Activated CD4-positive, alpha-beta memory T cell treated with anti-CD3 and anti-CD28 coated beads for 36 hours (primary cell): ENCODE results near the gene FBXW5. TPM values are rescaled to one million over a fixed set of nuclear protein-coding genes. Genes with fewer than 3 reads are reported as not detected.

ENCODE experiments used
- CTCF ChIA-PET: fragments of 350-600 bp; sonication (Branson Sonifier 250); formaldehyde crosslinking; loops from one replicate; lab custom pipeline; 2021; ENCODE audit warnings: antibody characterized with exemption, inconsistent platforms; lab: Charles Lee
- POLR2A ChIA-PET: fragments of 350-600 bp; sonication (Branson Sonifier 250); formaldehyde crosslinking; loops from one replicate; lab custom pipeline; 2021; ENCODE audit warnings: antibody characterized with exemption; lab: Charles Lee
- DNase-seq: peaks from one replicate; pipeline ENCODE4 v3.0.0-alpha.2; 2020
- H3K27ac Mint-ChIP-seq: one replicate; pipeline ENCODE4 v1.8.0; 2021; ENCODE audit warnings: mixed read lengths
- H3K27me3 Mint-ChIP-seq: one replicate; pipeline ENCODE4 v1.8.0; 2021; ENCODE audit warnings: mixed read lengths
- H3K36me3 Mint-ChIP-seq: one replicate; pipeline ENCODE4 v1.8.0; 2021; ENCODE audit warnings: mixed read lengths
- H3K4me1 Mint-ChIP-seq: one replicate; pipeline ENCODE4 v1.8.0; 2021; ENCODE audit warnings: low read depth, mixed read lengths
- H3K4me3 Mint-ChIP-seq: one replicate; pipeline ENCODE4 v1.8.0; 2021; ENCODE audit warnings: mild to moderate bottlenecking, mixed read lengths
- H3K9me3 Mint-ChIP-seq: one replicate; pipeline ENCODE4 v1.8.0; 2021; ENCODE audit warnings: mixed read lengths
- intact Hi-C: fragments of 100-400 bp; cut with micrococcal nuclease; formaldehyde crosslinking; loops from one replicate; pipeline ENCODE4 v1.15.1; 2023
- total RNA-seq, 2 experiments: library from RNA; stranded (reverse); gene quantifications; one replicate each; pipeline ENCODE4 v1.2.3, GENCODE V29; 2021

Gene FBXW5
- total RNA-seq, 2 experiments from 2014 or later = 66.8 to 69.4 TPM

DNA sequence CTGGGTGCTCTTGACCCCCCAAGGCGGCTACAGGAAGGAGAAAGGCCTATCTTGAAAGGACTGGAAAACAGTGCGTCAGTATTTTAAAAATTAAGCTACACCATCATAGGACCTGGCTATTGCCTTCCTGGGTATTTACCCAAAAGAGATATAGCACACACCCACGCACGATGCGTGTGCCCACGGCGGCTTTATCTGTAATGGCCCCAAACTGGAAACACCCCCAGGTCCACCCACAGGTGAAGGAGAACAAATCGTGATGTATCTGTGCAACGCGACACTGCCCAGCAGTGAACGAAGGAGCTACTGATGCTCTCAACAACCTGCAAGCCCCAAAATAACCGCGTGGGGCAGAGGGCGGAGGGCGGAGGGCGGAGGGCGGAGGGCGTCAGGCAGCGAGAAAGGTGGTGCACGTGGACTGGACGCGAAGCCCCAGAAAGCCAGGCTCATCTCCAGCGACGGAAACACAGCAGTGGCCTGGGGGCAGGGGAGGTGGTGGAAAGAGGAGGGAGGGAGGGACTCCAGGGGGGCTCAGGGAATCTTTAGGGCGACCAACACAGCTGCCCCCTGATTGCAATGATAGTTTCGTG, 20.4 kb upstream of the FBXW5 start:
- ChIA-PET CTCF (interaction anchor here (0.8 to 1.9 kb wide), 6 partner anchors 11 to 122 kb away, joined by 3 to 6 read pairs (median 3); partner anchors contain the start of gene FUT7), POLR2A (no interaction called here)
- Mint-ChIP-seq H3K4me1 (peaks cover 31% of the 10 kb centered on the region), H3K36me3 (no peaks in the 10 kb centered on the region), H3K27ac (no peak overlapping the region), H3K9me3 (no peaks in the 10 kb centered on the region), H3K27me3 (no peaks in the 10 kb centered on the region), H3K4me3 (no peak overlapping the region)
- intact Hi-C loops = no loop called here
- DNase-seq = no peak

GRCh38 chr9:136964171-136964689, 19.7 kb upstream of the FBXW5 start:
- Mint-ChIP-seq H3K4me1 (peaks cover 31% of the 10 kb centered on the region), H3K9me3 (no peaks in the 10 kb centered on the region), H3K4me3 (no peak overlapping the region), H3K27me3 (no peaks in the 10 kb centered on the region), H3K27ac (no peak overlapping the region), H3K36me3 (no peaks in the 10 kb centered on the region)
- intact Hi-C loops = no loop called here
- POLR2A ChIA-PET = no interaction called here
- CTCF ChIA-PET = interaction anchor here (0.8 to 1.9 kb wide), 5 partner anchors 12 to 121 kb away, joined by 3 to 6 read pairs (median 3); partner anchors contain the start of gene FUT7
- no peak for DNase-seq

DNA sequence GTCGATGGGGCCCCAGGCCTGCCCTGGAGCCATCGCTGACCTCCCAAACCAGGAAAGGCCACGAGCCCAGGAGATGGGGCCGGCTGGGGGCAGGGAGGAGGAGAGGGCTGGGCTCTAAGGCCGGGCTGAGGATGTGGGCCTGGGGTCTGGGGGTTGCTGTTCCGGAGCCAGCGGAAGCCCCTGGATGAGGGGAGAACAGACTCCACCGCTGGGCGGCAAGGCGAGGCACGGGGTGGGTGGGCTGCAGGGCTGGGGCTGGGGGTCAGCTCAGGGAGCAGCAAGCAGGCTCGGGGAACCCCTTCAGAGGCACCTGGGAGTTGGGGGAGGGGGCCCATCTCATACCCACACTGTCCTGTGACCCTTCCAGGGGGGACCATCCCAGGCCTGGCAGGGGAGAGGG, 19.2 kb upstream of the FBXW5 start:
- H3K36me3 Mint-ChIP-seq = no peaks in the 10 kb centered on the region
- no peak for DNase-seq
- ChIA-PET POLR2A (no interaction called here), CTCF (interaction anchor here (1.1 kb wide), 1 partner anchor 100 kb away, joined by 3 read pairs; no protein-coding TSS in a partner anchor)
- H3K27ac Mint-ChIP-seq = no peak overlapping the region
- no peaks in the 10 kb centered on the region for H3K27me3 Mint-ChIP-seq
- intact Hi-C loops = no loop called here
- H3K4me1 Mint-ChIP-seq = peaks cover 31% of the 10 kb centered on the region
- H3K9me3 Mint-ChIP-seq = no peaks in the 10 kb centered on the region
- no peak overlapping the region for H3K4me3 Mint-ChIP-seq

DNA sequence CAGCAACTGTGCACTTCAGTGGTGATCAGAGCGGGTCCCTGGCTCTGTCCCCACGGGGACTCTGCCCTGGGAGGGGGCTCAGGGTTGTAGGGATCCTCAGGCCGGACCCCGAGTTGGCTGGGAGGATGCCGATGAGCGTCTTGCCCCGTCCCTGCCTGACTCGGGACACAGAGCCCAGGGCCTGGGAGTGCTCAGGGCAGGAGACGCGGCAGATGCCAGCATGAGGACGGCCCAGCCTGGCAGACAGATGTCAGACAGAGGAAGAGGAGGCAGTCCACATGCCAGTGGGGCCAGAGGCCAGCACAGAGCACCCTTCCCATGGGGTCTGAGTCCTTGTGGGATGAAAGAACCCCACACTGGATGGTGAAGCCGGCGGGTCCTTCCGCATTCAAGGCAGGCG, 18.8 kb upstream of the FBXW5 start:
- POLR2A ChIA-PET = no interaction called here
- CTCF ChIA-PET = no interaction called here
- Mint-ChIP-seq H3K9me3 (no peaks in the 10 kb centered on the region), H3K4me3 (no peak overlapping the region), H3K27ac (no peak overlapping the region), H3K27me3 (no peaks in the 10 kb centered on the region), H3K36me3 (no peaks in the 10 kb centered on the region), H3K4me1 (peaks cover 31% of the 10 kb centered on the region)
- no peak for DNase-seq
- intact Hi-C loops = no loop called here

DNA sequence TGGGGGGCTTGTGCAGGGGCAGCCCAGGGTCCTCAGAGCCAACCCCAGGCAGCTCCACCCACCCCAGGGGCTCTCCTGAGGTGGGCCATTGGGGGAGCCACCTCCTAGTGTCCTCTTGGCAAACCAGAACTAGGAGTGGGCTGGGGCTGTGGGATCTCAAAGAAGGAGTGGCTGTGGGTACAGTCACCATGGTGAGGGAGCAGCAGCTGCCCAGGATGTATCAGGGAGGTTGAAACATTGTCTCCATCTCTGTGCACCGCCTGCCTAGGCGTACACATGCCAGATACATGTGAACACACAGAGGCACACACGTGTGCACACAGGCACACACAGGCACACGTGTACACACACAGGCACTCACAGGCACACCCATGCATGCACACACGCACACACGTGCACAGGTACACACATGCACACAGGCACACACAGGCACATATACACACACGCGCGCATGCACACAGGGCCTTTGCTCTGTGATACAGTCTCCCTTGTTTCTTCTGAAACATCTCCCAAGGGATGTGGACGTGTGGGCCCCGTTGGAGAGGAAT, 18.2 kb upstream of the FBXW5 start:
- H3K4me1 Mint-ChIP-seq = peaks cover 31% of the 10 kb centered on the region
- CTCF ChIA-PET = no interaction called here
- H3K4me3 Mint-ChIP-seq = no peak overlapping the region
- POLR2A ChIA-PET = no interaction called here
- DNase-seq = no peak
- no peaks in the 10 kb centered on the region for H3K27me3 Mint-ChIP-seq
- no peak overlapping the region for H3K27ac Mint-ChIP-seq
- no peaks in the 10 kb centered on the region for H3K36me3 Mint-ChIP-seq
- intact Hi-C loops = no loop called here
- no peaks in the 10 kb centered on the region for H3K9me3 Mint-ChIP-seq

GRCh38 chr9:136962163-136962562, 17.6 kb upstream of the FBXW5 start:
- H3K36me3 Mint-ChIP-seq = no peaks in the 10 kb centered on the region
- no peak overlapping the region for H3K27ac Mint-ChIP-seq
- no peaks in the 10 kb centered on the region for H3K9me3 Mint-ChIP-seq
- DNase-seq = no peak
- ChIA-PET POLR2A (interaction anchor here (1.2 kb wide), 1 partner anchor 12 kb away, joined by 3 read pairs; no protein-coding TSS in a partner anchor), CTCF (no interaction called here)
- peaks cover 31% of the 10 kb centered on the region for H3K4me1 Mint-ChIP-seq
- intact Hi-C loops = no loop called here
- no peaks in the 10 kb centered on the region for H3K27me3 Mint-ChIP-seq
- no peak overlapping the region for H3K4me3 Mint-ChIP-seq

DNA sequence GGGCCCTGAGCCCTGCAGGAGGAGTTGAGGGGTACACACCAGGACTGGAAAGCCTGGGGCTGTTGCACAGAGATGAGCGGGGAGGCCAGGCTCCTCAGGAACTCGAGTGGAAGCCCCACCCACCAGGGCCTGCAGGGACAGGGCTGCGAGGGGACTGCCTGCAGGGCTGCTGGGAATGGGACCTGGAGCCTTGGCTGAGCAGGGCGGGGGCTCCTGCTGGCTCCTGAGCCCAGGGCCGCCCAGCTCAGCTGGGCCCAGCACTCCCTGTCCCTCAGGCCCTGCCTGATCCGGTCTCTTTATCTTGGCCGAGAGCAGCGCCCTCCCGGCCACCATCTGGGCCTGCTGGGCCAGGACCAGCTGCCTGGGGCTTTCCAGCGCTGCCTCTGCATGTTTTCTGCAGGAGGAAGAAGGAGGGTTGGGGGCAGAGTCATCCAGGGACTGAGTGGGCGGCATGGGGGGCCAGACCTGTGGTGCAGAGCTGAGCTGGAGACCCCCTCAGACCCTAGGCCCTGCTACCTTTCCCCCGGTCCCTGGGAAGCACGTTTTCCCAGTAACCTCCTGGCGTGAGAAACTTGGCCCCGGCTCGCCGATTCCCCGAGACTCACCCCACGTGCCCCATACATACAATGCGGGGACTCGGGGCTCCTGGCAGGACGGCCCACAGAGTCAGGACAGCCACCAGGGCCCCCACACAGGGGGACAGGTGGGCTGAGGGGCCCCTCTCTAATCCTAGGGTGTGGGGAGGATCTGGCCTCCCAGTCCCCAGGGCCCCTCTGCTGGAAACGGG, 16.9 kb upstream of the FBXW5 start:
- Mint-ChIP-seq H3K4me1 (peaks cover 31% of the 10 kb centered on the region), H3K9me3 (peaks cover 4% of the 10 kb centered on the region), H3K27ac (no peak overlapping the region), H3K27me3 (no peaks in the 10 kb centered on the region), H3K36me3 (no peaks in the 10 kb centered on the region), H3K4me3 (no peak overlapping the region)
- no peak for DNase-seq
- CTCF ChIA-PET = interaction anchor here (1.3 kb wide), 1 partner anchor 74 kb away, joined by 3 read pairs; no protein-coding TSS in a partner anchor
- POLR2A ChIA-PET = interaction anchor here (1.2 kb wide), 1 partner anchor 13 kb away, joined by 3 read pairs; no protein-coding TSS in a partner anchor
- intact Hi-C loops = no loop called here

DNA sequence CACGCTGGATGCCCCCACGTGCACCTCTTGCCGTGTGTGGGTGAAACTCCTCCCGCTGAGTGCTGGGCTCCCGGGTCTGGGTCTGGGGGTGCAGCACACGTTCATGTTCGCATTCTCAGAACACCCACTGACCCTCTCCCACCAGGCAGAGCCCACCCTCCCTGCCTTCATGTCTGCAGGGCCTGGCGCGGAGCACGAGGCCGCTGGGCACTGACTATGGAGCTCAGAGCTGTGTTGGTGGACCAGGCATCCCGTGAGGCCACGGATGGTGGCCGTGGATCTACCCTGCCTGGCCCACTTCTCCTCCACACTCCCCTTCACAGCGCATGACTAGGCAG, 16.4 kb upstream of the FBXW5 start:
- no peaks in the 10 kb centered on the region for H3K27me3 Mint-ChIP-seq
- POLR2A ChIA-PET = interaction anchor here (1.2 kb wide), 1 partner anchor 13 kb away, joined by 3 read pairs; no protein-coding TSS in a partner anchor
- H3K27ac Mint-ChIP-seq = no peak overlapping the region
- no peak for DNase-seq
- no peaks in the 10 kb centered on the region for H3K36me3 Mint-ChIP-seq
- CTCF ChIA-PET = interaction anchor here (1.3 kb wide), 1 partner anchor 74 kb away, joined by 3 read pairs; no protein-coding TSS in a partner anchor
- intact Hi-C loops = no loop called here
- peaks cover 28% of the 10 kb centered on the region for H3K4me1 Mint-ChIP-seq
- no peak overlapping the region for H3K4me3 Mint-ChIP-seq
- peaks cover 4% of the 10 kb centered on the region for H3K9me3 Mint-ChIP-seq

- DNase-seq = no peak
- Mint-ChIP-seq H3K4me1 (peaks cover 24% of the 10 kb centered on the region), H3K9me3 (peaks cover 4% of the 10 kb centered on the region), H3K27ac (no peak overlapping the region), H3K36me3 (no peaks in the 10 kb centered on the region), H3K4me3 (no peak overlapping the region), H3K27me3 (no peaks in the 10 kb centered on the region)
- intact Hi-C loops = no loop called here
- ChIA-PET POLR2A (interaction anchor here (0.6 to 0.8 kb wide), 3 partner anchors 11 to 59 kb away, joined by 3 to 4 read pairs (median 3); no protein-coding TSS in a partner anchor), CTCF (interaction anchor here (1.3 kb wide), 2 partner anchors 69 to 75 kb away, joined by 3 to 4 read pairs; no protein-coding TSS in a partner anchor)
Observed at GRCh38 chr9:136960212-136960937, 15.8 kb upstream of the FBXW5 start.

GRCh38 chr9:136958898-136959850, 14.6 kb upstream of the FBXW5 start:
- Mint-ChIP-seq H3K4me3 (no peak overlapping the region), H3K4me1 (peaks cover 13% of the 10 kb centered on the region), H3K27ac (no peak overlapping the region), H3K27me3 (no peaks in the 10 kb centered on the region), H3K9me3 (peaks cover 4% of the 10 kb centered on the region), H3K36me3 (no peaks in the 10 kb centered on the region)
- CTCF ChIA-PET = interaction anchor here (1.3 kb wide), 1 partner anchor 70 kb away, joined by 4 read pairs; no protein-coding TSS in a partner anchor
- POLR2A ChIA-PET = interaction anchor here (0.8 kb wide), 1 partner anchor 58 kb away, joined by 4 read pairs; no protein-coding TSS in a partner anchor
- DNase-seq = no peak
- intact Hi-C loops = no loop called here

GRCh38 chr9:136958473-136958872, 13.9 kb upstream of the FBXW5 start:
- Mint-ChIP-seq H3K27ac (no peak overlapping the region), H3K27me3 (no peaks in the 10 kb centered on the region), H3K9me3 (peaks cover 4% of the 10 kb centered on the region), H3K4me1 (peaks cover 13% of the 10 kb centered on the region), H3K4me3 (no peak overlapping the region), H3K36me3 (no peaks in the 10 kb centered on the region)
- ChIA-PET POLR2A (no interaction called here), CTCF (no interaction called here)
- intact Hi-C loops = no loop called here
- DNase-seq = no peak
